Activated T-helper 1 cell treated with anti-CD3 and anti-CD28 coated beads, Interleukin-12 subunit alpha, Interleukin-12 subunit beta, Interleukin-2, Interleukin-4 antibody, amounts not matched to agents 30 ng/mL and 10 ng/mL and 1 ng/mL, durations not matched to agents 14 hours and 24 hours and 36 hours (primary cell): ENCODE results near the gene KCNJ11. TPM values are rescaled to one million over a fixed set of nuclear protein-coding genes. Genes with fewer than 3 reads are reported as not detected.
"Not testable (repeated sequence)": the region's sequence is repeated elsewhere in the genome, so short reads cannot be mapped to it uniquely, and the experiment has no call there.

Experiments used
- DNase-seq: peaks from one replicate; pipeline ENCODE4 v3.0.0; 2021; ENCODE audit warnings: low spot score
- H3K27ac Mint-ChIP-seq: one replicate; pipeline ENCODE4 v1.8.0; 2021; ENCODE audit warnings: mild to moderate bottlenecking, mixed read lengths
- H3K27me3 Mint-ChIP-seq: one replicate; pipeline ENCODE4 v1.8.0; 2022; ENCODE audit warnings: mild to moderate bottlenecking, moderate library complexity, mixed read lengths; ENCODE audit not compliant: insufficient read depth
- H3K36me3 Mint-ChIP-seq: one replicate; pipeline ENCODE4 v1.8.0; 2021; ENCODE audit warnings: low read depth, mixed read lengths
- H3K4me1 Mint-ChIP-seq: one replicate; pipeline ENCODE4 v1.8.0; 2021; ENCODE audit warnings: low read depth, mixed read lengths
- H3K4me3 Mint-ChIP-seq: one replicate; pipeline ENCODE4 v1.8.0; 2021; ENCODE audit warnings: mild to moderate bottlenecking, moderate library complexity, mixed read lengths
- H3K9me3 Mint-ChIP-seq: one replicate; pipeline ENCODE4 v1.8.0; 2021; ENCODE audit warnings: mixed read lengths
- intact Hi-C: fragments of 100-400 bp; cut with micrococcal nuclease; formaldehyde crosslinking; loops from one replicate; pipeline ENCODE4 v1.15.1; 2024
- total RNA-seq: library from RNA; stranded (reverse); gene quantifications from 2 replicates; pipeline ENCODE4 v1.2.3, GENCODE V29; 2022

KCNJ11 gene
- 1.4 and 1.6 TPM in 2 replicates for total RNA-seq

DNA sequence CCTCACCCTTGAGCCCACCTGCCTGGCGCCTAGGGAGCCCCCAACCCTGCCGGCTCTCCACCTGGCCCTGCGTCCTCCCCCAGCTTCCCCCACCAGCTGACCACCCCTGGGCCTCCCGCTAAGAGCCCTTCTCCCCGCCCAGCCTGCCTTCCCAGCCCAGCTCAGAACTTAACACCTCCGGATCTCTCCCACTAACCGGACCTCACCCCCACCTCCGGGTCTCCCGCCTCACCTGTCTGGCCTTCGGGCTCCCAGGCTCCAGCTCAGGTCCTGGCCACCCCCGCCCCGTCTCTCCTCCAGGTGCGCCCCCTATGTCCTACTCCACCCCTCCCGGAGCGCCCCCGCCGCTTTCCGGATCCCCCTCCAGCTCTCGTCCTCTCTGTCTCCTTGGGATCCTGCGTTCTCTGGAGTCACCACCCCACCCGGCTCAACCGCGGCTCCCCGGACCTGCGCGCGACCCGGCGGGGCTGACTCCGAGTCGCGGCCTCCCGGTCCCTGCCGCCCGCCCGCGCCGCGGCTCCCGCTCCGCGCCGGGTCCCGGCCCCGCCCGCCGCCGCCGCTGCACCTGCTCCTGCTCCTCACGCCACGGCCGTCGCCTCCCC lies at the start of gene KCNJ11:
Gene KCNJ11, minus strand, starts transcription at position 51 of the 602 bp plus-strand sequence. CDS start 568 bp downstream, outside the sequence.
- Mint-ChIP-seq H3K9me3 (no peaks in the 10 kb centered on the region), H3K36me3 (no peaks in the 10 kb centered on the region), H3K27me3 (peaks cover 24% of the 10 kb centered on the region), H3K4me3 (peak within 1 kb of the TSS; percentile 78), H3K27ac (peak within 1 kb of the TSS; percentile 71), H3K4me1 (no peaks in the 10 kb centered on the region)
- DNase-seq = no peak
- intact Hi-C loops = loop anchor here (1.0 to 5.0 kb wide), 4 partner anchors 35 to 624 kb away; partner anchors contain the start of genes RPS13 and SERGEF

DNA sequence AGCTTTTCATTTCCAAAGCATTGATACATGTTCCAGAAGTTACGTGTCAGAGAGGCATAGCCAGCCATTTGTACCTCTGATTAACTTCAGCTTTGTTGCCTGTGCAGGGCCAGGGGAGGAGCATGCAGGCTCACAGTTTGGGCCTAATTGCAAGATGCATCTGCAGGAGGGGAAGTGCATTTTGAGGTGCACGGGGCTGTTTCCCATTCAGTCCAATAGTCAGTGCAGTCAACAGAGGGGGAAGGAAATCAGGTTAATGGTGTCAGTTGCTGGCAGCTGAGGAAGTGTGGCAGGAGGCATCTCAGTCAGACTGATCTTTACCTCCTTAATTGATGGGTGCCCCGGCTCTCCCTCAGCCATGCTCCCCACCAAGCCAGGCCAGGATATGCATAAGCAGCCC lies 48.9 kb upstream of the KCNJ11 start:
- H3K27ac Mint-ChIP-seq = no peak overlapping the region
- no peaks in the 10 kb centered on the region for H3K36me3 Mint-ChIP-seq
- intact Hi-C loops = no loop called here
- DNase-seq = no peak
- H3K9me3 Mint-ChIP-seq = peaks cover 4% of the 10 kb centered on the region
- peaks cover 8% of the 10 kb centered on the region for H3K27me3 Mint-ChIP-seq
- no peak overlapping the region for H3K4me3 Mint-ChIP-seq
- peaks cover 13% of the 10 kb centered on the region for H3K4me1 Mint-ChIP-seq

DNA sequence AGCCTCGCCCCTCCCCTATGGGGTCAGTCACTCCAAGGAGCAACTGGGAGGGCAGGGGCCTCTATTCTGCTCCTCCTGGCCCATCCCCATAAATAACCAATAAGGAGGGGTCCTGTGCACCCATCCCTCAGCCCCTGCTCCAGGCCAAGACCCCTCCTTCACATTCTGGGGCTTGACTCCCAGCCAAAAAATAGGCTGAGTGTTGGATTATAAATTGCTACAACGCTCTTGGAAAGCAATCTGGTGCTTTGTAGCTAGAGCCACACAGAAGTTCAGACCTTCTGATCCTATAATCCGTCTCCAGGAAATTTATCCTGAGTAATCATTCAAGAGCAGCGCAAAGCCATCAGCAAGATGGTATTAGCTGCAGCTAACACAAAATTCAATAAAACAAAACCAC lies 45.6 kb upstream of the KCNJ11 start:
- Mint-ChIP-seq H3K36me3 (no peaks in the 10 kb centered on the region), H3K4me3 (no peak overlapping the region), H3K27me3 (peaks cover 3% of the 10 kb centered on the region), H3K27ac (no peak overlapping the region), H3K9me3 (no peaks in the 10 kb centered on the region), H3K4me1 (peaks cover 6% of the 10 kb centered on the region)
- intact Hi-C loops = no loop called here
- no peak for DNase-seq

DNA sequence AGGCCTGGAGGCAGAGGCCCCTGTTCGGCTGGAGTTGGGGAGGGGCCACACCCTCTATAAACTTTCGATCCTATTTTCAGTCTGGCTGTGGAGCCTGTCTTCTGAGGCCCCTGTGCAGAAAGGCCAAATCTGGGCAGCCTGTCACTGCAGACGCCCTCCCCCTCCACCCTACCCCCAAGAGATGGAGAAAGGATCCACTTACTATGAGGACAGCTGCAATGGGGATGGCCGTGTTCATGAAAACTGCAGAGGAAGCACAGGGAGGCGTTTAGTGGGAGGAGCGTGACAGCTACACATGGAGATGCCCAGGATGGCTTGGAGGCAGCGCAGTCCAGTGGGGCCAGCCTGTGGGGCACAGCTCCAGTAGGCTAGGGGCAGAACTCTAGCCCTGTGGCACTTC lies 43.5 kb upstream of the KCNJ11 start:
- DNase-seq = no peak
- H3K27ac Mint-ChIP-seq = no peak overlapping the region
- H3K4me1 Mint-ChIP-seq = no peaks in the 10 kb centered on the region
- peaks cover 9% of the 10 kb centered on the region for H3K27me3 Mint-ChIP-seq
- intact Hi-C loops = no loop called here
- no peaks in the 10 kb centered on the region for H3K36me3 Mint-ChIP-seq
- H3K4me3 Mint-ChIP-seq = no peak overlapping the region
- no peaks in the 10 kb centered on the region for H3K9me3 Mint-ChIP-seq

DNA sequence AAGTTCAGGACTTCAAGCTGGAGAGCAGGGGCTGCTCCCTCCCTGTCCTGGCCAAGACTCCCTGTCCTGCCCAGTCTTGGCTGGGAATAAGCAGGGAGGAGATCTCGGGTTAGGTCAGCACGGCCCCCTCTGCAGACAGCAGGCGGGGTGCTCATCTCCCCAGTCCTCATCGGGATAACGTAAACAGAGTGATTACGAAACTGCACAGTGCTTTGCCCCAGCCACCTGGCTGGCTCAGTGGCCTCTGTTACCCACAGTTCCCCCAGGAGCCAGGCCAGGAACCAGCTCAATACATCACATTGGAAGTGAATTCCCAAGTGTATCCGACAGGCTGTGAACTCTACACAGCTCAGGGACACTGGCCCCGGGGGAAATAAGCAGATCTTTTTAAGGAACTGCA lies 42.7 kb upstream of the KCNJ11 start:
- no peaks in the 10 kb centered on the region for H3K36me3 Mint-ChIP-seq

DNA sequence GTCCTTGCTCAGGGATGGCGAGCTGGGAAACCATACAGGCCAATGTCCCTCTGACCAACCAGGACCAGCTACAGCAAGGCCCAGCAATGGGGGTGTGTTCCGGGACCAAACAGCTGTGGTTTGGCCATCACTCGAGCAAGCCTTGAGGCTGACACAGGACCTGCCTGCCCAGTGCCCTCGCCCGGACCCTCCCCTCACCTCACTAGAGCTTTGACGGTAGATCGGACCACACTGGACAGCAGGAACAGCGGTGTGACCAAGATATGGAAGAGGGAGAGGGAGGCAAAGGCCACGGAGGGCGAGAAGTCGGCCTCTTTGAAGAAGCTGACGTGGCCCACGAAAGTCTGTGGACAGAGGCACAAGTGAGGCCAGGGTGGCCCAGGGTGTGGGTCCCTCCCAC lies 42.2 kb upstream of the KCNJ11 start:
- intact Hi-C loops = no loop called here
- Mint-ChIP-seq H3K27ac (no peak overlapping the region), H3K27me3 (peaks cover 11% of the 10 kb centered on the region), H3K36me3 (no peaks in the 10 kb centered on the region), H3K9me3 (no peaks in the 10 kb centered on the region), H3K4me3 (no peak overlapping the region), H3K4me1 (no peaks in the 10 kb centered on the region)
- no peak for DNase-seq

More for the DNA sequence above, 42.7 kb upstream of the KCNJ11 start:
- peaks cover 8% of the 10 kb centered on the region for H3K27me3 Mint-ChIP-seq
- no peaks in the 10 kb centered on the region for H3K9me3 Mint-ChIP-seq
- H3K4me3 Mint-ChIP-seq = no peak overlapping the region
- no peak overlapping the region for H3K27ac Mint-ChIP-seq
- intact Hi-C loops = no loop called here
- no peaks in the 10 kb centered on the region for H3K4me1 Mint-ChIP-seq
- DNase-seq = no peak

DNA sequence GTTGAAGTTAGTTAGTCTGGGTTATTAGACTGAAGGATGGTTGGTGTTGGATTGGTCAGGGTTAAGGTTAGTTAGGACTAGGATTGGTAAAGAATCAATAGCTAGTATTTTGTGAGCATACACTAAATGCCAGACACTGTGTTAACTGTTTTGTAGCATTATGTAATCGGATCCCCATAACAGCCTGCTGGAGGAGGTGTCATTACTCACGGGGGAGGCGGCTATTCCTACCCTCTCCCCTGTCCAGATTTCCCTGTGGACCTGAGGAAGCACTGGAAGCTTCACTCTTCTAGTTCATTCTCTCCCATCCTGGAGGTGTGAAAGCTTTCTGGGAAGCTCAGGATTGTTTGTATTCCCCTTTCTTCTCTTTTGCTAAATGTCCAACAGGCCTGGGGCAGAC lies 40.5 kb upstream of the KCNJ11 start:
- H3K4me1 Mint-ChIP-seq = no peaks in the 10 kb centered on the region
- H3K4me3 Mint-ChIP-seq = no peak overlapping the region
- no peak for DNase-seq
- H3K36me3 Mint-ChIP-seq = no peaks in the 10 kb centered on the region
- H3K27me3 Mint-ChIP-seq = peaks cover 11% of the 10 kb centered on the region
- no peaks in the 10 kb centered on the region for H3K9me3 Mint-ChIP-seq
- intact Hi-C loops = no loop called here
- no peak overlapping the region for H3K27ac Mint-ChIP-seq

DNA sequence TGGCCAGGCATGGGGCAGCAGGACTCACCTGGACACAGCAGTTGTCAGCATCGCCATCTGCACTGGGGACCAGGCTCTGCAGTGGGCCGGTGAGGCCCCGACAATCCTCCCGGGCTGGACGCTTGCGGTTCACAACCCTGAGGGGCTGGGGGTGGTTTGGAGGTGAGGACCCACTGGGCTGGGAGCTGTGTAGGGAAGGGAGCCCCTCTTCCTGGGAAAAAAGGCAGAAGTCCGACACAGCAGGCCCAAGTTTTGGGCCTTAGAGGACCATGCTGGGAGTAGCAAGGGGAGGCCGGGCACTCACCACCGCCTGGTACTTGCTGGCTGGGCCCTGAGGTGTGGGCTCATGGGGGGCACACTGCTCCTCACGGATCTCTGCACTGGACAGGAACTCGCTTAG lies 39.8 kb upstream of the KCNJ11 start:
- DNase-seq = no peak
- no peaks in the 10 kb centered on the region for H3K4me1 Mint-ChIP-seq
- no peaks in the 10 kb centered on the region for H3K9me3 Mint-ChIP-seq
- peaks cover 17% of the 10 kb centered on the region for H3K27me3 Mint-ChIP-seq
- H3K36me3 Mint-ChIP-seq = no peaks in the 10 kb centered on the region
- H3K4me3 Mint-ChIP-seq = no peak overlapping the region
- intact Hi-C loops = no loop called here
- no peak overlapping the region for H3K27ac Mint-ChIP-seq

DNA sequence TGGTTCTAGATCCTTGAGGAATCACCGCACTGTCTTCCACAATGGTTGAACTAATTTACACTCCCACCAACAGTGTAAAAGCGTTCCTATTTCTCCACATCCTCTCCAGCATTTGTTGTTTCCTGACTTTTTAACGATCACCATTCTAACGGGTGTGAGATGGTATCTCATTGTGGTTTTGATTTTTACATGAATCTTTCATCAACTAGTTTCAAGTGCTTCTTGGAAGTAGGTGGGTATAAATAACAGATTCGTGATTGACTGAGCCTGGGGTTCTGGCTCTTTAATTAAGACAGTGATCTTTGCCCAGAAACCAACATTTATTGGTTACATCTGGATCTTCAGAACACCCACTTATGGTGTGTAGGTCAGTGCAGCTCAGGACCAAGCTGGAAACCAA lies 37.8 kb upstream of the KCNJ11 start:
- H3K27ac Mint-ChIP-seq, H3K4me3 Mint-ChIP-seq, H3K36me3 Mint-ChIP-seq, H3K4me1 Mint-ChIP-seq, DNase-seq, H3K9me3 Mint-ChIP-seq, intact Hi-C loops: not testable (repeated sequence)
- peaks cover 17% of the 10 kb centered on the region for H3K27me3 Mint-ChIP-seq

DNA sequence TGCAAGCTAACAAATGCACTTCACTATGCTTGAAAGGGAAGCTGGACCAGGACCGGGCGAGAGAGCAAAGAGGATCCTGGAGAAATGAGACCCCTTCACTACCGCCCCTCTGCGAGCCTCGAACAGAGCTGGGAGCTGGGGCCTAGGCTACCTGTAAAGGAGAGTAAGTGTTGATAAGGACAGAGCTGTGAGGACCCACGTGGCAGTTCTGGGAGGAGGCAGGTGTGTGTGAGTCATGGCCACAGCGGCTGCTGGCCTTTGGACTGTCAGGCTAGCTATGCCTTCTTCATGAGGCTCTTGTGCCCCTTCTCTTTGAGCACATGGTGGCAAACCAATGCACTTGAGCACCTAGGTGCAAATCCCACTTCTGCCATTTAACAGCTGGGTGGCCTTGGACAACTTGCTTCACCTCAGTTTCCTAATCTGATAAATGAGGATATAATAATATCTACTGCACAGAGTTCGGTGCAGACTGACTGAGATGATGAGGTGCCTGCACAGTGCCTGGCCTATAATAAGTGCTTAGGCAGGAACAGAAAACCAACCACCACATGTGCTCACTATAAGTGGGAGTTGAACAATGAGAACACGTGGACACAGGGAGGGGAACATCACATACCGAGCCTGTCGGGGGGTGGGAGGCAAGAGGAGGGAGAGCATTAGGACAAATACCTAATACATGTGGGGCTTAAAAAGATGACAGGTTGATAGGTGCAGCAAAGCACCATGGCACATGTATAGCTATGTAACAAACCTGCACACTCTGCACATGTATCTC lies 35.3 kb upstream of the KCNJ11 start:
- intact Hi-C loops = no loop called here
- Mint-ChIP-seq H3K9me3 (no peaks in the 10 kb centered on the region), H3K4me1 (no peaks in the 10 kb centered on the region), H3K36me3 (no peaks in the 10 kb centered on the region), H3K27ac (no peak overlapping the region), H3K4me3 (no peak overlapping the region), H3K27me3 (peaks cover 25% of the 10 kb centered on the region)
- DNase-seq = no peak

DNA sequence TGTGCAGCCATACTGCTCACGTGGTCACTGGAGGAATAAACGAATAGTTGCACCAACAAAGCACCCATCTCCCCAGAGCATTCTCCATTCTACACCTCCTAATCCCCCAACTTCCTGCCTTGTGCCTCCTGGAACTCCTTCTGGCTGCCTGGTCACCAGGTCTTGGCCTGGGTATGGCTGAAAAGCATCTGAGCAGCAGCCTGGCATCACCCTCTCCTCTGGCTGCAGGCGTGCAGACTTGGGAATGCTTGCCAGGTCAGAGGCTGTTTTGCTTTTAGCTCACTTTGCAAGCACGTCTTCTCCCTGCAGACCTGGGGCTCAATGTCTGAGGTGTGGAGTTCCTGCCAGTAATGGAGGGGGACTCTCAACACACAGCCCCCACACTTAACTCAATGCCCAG lies 33.3 kb upstream of the KCNJ11 start:
- Mint-ChIP-seq H3K4me1 (no peaks in the 10 kb centered on the region), H3K4me3 (no peak overlapping the region), H3K36me3 (no peaks in the 10 kb centered on the region), H3K27me3 (peaks cover 28% of the 10 kb centered on the region), H3K9me3 (no peaks in the 10 kb centered on the region), H3K27ac (no peak overlapping the region)
- intact Hi-C loops = no loop called here
- no peak for DNase-seq

DNA sequence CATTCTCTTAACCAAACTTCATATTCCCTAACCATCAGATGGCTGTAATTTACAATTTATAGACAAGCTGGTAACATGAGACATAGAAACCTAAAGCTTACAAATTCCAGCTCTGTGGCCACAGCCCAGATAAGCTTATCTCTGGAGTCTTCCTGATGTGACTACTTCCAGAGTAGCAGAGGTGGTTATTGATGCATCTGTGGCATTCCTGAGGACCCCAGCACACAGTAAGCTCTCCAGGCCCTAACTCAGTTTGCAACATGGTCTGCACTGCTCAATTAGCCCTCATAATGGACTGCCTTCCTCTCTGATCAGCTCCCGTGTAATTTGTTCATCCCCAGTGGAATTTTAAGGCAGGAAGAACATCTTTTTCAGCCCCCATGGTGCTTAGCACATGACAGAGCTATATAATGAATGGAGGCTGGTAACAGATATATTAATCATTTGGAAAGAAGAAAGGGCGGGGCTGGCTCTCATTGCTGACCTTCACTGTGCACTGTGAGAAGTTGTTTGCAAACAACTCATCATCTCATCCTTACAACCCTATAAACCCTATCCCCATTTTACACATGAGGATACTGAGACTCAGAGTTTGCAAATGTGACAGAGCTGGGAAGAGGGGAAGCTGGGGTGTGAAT lies 30.1 kb upstream of the KCNJ11 start:
- no peak overlapping the region for H3K27ac Mint-ChIP-seq
- H3K27me3 Mint-ChIP-seq = peaks cover 26% of the 10 kb centered on the region
- intact Hi-C loops = no loop called here

DNA sequence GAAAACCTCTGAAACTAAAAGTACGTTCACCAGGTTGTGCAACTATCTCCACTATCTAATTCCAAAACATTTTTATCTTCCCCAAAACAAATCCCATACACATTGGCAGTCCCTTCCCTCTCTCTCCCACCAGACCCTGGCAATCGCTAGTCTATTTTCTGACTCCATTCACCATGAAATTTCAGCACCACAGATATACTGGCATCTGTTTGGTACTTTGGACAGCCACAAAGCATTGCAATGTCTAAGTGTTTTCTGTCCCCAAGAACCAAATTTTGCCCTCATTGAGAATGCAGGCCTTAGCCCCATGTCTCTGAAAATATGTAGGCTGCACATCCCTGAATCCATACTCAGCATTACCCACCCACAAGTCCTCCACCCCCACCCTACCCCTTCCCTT lies 28.0 kb upstream of the KCNJ11 start:
- no peak overlapping the region for H3K4me3 Mint-ChIP-seq
- intact Hi-C loops = no loop called here
- H3K27ac Mint-ChIP-seq = no peak overlapping the region
- peaks cover 27% of the 10 kb centered on the region for H3K27me3 Mint-ChIP-seq
- DNase-seq = no peak
- H3K9me3 Mint-ChIP-seq = no peaks in the 10 kb centered on the region
- H3K4me1 Mint-ChIP-seq = peaks cover 24% of the 10 kb centered on the region
- peaks cover 1% of the 10 kb centered on the region for H3K36me3 Mint-ChIP-seq

More for the DNA sequence above, 30.1 kb upstream of the KCNJ11 start:
- Mint-ChIP-seq H3K9me3 (no peaks in the 10 kb centered on the region), H3K4me1 (peaks cover 20% of the 10 kb centered on the region), H3K4me3 (no peak overlapping the region), H3K36me3 (no peaks in the 10 kb centered on the region)
- DNase-seq = no peak
